NCI-H2107 treated with DMSO at 0.1 percent for 48 hours (cell line): ENCODE measurements around the gene EVX2.

ENCODE experiments used
- DNase-seq: peaks from one replicate; lab custom pipeline; 2025; ENCODE audit not compliant: unreplicated experiment; lab: John Stamatoyannopoulos, UW

EVX2 gene

GRCh38 chr2:176083796-176084261, at the start of gene EVX2:
TSS of gene EVX2 (minus strand) at chr2:176083962. CDS start at chr2:176083776, 186 bp downstream.
- DNase-seq: no peak

- DNase-seq: no peak
Observed at GRCh38 chr2:176133389-176133788, 49.6 kb upstream of the EVX2 start.

- DNase-seq: no peak
Observed at GRCh38 chr2:176132205-176133171, 48.7 kb upstream of the EVX2 start.

GRCh38 chr2:176131848-176132158, 48.0 kb upstream of the EVX2 start:
- DNase-seq: no peak

GRCh38 chr2:176130957-176131847, 47.4 kb upstream of the EVX2 start:
- DNase-seq: no peak

- DNase-seq: no peak
Observed at GRCh38 chr2:176130147-176130956, 46.6 kb upstream of the EVX2 start.

GRCh38 chr2:176129813-176130146, 46.0 kb upstream of the EVX2 start:
- DNase-seq: no peak

GRCh38 chr2:176128982-176129796, 45.4 kb upstream of the EVX2 start, which contains the start of gene HOXD8:
TSS of gene HOXD8 (plus strand) at chr2:176129705. CDS start at chr2:176130367, 662 bp downstream.
- no peak for DNase-seq

- no peak for DNase-seq
Observed at GRCh38 chr2:176128172-176128981, 44.6 kb upstream of the EVX2 start.

- DNase-seq: no peak
Observed at GRCh38 chr2:176127774-176128072, 44.0 kb upstream of the EVX2 start.

GRCh38 chr2:176126929-176127773, 43.4 kb upstream of the EVX2 start:
- no peak for DNase-seq

- DNase-seq: no peak
Observed at GRCh38 chr2:176125772-176126054, 42.0 kb upstream of the EVX2 start.

GRCh38 chr2:176124947-176125771, 41.4 kb upstream of the EVX2 start:
- DNase-seq: no peak

- no peak for DNase-seq
Observed at GRCh38 chr2:176124110-176124946, 40.6 kb upstream of the EVX2 start.

GRCh38 chr2:176123411-176124109, 39.8 kb upstream of the EVX2 start:
- no peak for DNase-seq

- DNase-seq: no peak
Observed at GRCh38 chr2:176122683-176123410, 39.1 kb upstream of the EVX2 start, which contains the start of gene HOXD9. TSS of gene HOXD9 (plus strand) at chr2:176122719. CDS start at chr2:176122769, 50 bp downstream.
